GM12864 (cell line): ENCODE data around the gene SIM1.

Source experiments
- DNase-seq: peaks from one replicate; pipeline ENCODE4 v3.0.0-alpha.2; 2011; ENCODE audit warnings: low read depth
- H3K4me3 ChIP-seq: 2 replicates; pipeline ENCODE4 v1.5.1; 2011; ENCODE audit warnings: mild to moderate bottlenecking, low read depth, low read length, control low read depth
- CTCF ChIP-seq: IDR thresholded peaks from 2 replicates; pipeline ENCODE4 v1.5.1; 2011; ENCODE audit warnings: low read depth, mild to moderate bottlenecking, moderate library complexity, low read length, control low read depth, inconsistent platforms; ENCODE audit errors: missing control alignments

Gene SIM1

DNA sequence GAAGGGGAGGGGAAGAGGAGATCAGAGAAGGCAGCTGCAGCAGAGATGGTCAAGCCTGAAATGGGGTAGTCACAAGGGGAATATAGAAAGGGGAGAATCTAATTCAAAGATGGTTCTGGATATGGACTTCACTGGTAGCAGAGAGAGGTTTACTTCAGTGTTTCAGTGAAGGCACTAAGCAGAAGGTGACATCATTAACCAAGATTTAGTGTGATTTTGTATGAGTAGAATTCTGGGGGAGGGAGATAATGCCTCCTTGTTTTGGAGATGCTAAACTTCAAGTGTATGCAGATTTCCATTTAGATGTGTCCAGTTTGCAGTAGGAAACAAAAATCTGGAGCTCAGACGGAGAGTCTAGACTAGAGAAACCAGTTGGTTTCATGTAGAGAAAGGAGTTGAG, 13.1 kb downstream of the SIM1 start:
- no peak for DNase-seq
- no peak for TF ChIP-seq CTCF
- H3K4me3 ChIP-seq = no peak overlapping the region

DNA sequence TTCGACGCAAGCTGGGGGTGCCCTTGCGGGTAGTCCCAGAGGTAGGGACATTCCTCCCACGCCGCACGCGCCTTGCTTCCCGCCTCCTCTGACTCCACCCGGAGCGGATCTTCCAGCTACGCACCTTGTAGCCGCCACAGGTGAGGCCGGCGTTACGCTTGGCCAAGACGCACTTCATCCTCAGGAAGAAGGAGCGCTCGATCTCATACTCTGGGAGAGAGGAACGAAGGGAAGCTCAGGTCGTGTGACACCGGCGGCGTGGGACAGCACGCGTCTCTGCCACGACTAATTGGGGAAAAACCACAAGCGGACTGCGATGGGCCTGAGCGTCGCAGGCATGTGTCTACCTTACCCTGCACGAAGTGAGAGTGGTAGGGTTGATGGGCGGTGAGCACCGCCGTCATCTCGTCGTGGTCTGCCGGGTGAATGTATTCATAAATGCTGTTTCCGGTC, 15.5 kb downstream of the SIM1 start:
- DNase-seq = no peak
- no peak overlapping the region for H3K4me3 ChIP-seq
- TF ChIP-seq CTCF = no peak

DNA sequence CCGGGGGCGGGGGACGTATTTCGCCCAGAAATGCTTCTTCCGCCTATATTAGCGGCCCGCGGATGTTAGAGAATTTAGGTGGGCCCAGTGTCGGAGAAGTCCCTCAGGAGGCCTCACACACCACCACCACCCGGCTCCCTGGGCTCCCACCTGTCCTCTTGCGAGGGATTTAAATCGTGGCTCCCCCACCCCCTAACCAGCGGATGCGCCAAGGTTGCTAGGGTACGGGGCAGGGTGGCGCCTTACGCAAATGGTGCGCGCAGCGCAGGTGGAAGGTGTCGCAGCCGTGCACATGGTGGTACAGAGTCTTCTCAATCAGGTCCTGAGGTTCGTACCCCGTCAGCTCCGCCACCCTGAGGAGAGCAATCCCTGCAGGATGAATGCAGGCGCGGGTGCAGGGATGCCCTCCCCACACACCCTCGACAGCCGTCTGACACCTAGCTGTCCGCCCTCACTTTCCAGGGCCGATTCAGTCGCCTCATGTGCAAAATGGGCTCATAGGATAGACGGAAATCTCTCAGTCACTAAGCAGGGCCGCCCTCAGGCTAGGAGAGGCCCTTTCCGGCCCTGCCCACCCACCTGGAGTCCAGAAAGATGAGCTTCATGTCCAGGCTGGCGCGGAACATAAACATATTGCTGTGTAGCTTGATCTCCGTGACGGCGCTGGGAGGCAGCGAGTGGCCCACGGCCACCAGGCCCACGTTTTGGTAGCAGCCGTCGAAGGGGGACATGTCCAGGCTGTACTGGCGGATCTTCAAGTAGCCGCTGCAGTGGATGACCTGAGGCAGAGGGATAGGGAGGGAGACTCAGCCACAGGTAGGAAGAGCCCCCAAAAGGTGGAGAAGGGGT, 16.6 kb downstream of the SIM1 start:
- DNase-seq = no peak
- TF ChIP-seq CTCF = no peak
- no peak overlapping the region for H3K4me3 ChIP-seq

DNA sequence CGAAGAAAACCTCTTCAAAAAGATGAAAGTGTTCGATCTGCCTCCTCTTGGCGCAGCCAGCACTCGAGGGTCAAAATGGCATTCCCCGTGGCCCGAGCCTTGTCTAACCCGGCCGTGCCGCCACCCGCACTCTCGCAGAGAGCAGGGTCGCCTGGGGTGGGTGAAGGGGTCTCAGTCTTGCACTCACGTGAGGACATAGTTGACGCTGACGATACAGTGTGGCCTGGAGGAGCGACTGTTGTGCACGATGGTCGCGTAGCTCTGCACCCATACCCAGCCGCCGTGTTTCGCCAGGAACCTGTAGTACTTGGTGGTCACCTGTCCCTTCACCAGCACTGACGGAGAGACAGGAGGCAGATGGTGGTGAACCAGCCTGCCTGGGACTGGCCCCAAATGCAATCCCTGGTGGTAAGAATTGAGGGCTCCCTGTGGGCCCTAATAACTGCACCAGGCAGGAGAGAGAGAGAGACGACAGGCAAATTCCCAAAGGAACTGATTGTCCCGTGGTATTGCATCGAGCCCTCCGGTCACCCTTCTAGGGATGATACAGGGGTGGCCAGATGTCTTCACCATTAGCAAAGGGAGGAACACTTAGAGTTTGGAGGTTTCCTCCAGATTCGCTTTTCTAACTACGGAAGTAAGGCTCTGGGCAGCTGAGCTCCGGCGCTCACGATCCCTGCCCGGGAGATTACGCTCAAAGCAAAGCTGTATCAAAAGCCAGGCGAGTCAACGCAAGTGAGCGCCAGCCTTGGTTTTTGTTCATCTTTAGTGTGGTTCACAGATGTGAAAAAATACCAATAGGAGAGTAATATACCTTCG, 17.4 kb downstream of the SIM1 start:
- DNase-seq = no peak
- no peak for TF ChIP-seq CTCF
- H3K4me3 ChIP-seq = no peak overlapping the region; the same call in 1 of the 2 replicates

GRCh38 chr6:100446115-100447080, 18.3 kb downstream of the SIM1 start:
- DNase-seq = no peak
- no peak for TF ChIP-seq CTCF
- H3K4me3 ChIP-seq = no peak overlapping the region; the same call in 1 of the 2 replicates

- DNase-seq = no peak
- TF ChIP-seq CTCF = no peak
- H3K4me3 ChIP-seq = no peak overlapping the region
Observed at GRCh38 chr6:100445512-100445911, 19.2 kb downstream of the SIM1 start.
